HG02588 (cell line): ENCODE results near the gene SLC51B.
"Not testable (repeated sequence)": the region's sequence is repeated elsewhere in the genome, so short reads cannot be mapped to it uniquely, and the experiment has no call there.

ENCODE experiments used
- ATAC-seq: cut with Tn5 transposase; IDR thresholded peaks from one replicate; pipeline ENCODE4 v1.9.1; 2021; ENCODE audit warnings: mild to moderate bottlenecking, moderate library complexity; ENCODE audit not compliant: unreplicated experiment

SLC51B gene

DNA sequence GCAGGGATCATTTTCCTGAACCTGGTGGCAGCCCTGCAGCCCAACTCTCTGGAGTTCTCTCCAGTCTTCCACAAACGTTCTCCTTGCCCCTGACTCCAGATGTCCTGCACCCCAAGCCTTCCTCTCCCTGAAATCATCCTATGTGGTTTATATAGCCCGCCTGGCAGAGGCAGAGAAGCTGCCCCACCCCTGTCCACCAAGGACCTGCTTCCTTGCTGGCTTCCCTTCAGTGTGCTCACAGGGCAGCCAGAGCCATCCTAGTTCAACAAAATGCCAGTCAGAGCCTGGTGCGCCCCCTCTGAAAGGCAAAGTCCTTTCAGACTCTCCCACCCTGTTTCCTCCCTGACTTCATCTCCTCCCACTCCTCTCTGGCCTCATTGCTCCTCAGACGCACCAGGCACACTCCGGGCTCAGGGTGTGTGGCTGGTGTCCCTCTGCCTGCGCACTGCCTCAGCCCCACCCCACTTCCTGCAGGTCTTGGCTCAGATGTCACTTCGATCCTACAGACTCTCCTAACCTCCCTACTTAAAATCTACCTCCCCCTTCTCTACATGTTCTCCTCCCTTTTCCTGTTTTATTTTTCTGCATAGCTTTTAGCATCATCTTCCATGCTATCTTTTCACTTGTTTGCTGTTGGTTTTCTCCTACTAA, 37.2 kb downstream of the SLC51B start:
- ATAC-seq = no peak

DNA sequence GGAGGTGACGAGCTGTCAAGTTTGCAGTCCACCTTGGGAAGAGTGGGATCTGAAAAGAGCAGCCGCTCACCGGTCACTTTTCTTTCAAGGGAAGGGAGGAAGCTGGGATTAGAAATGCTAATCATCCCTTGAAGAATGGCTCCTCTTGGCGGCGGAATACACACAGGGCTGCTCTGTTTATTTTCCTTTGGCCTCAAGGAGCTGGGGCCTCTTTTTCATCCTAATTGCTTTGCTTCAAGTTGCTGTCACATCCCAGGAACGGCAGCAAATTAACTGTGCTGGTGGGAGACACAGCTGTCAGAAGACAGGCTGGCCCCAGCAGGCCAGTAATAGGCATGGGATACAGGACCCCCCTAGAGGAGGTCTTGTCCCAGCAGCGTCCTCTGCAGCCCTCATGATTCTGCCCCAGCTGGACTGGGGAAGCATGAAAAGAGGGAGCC, 38.1 kb downstream of the SLC51B start:
- ATAC-seq = no peak

DNA sequence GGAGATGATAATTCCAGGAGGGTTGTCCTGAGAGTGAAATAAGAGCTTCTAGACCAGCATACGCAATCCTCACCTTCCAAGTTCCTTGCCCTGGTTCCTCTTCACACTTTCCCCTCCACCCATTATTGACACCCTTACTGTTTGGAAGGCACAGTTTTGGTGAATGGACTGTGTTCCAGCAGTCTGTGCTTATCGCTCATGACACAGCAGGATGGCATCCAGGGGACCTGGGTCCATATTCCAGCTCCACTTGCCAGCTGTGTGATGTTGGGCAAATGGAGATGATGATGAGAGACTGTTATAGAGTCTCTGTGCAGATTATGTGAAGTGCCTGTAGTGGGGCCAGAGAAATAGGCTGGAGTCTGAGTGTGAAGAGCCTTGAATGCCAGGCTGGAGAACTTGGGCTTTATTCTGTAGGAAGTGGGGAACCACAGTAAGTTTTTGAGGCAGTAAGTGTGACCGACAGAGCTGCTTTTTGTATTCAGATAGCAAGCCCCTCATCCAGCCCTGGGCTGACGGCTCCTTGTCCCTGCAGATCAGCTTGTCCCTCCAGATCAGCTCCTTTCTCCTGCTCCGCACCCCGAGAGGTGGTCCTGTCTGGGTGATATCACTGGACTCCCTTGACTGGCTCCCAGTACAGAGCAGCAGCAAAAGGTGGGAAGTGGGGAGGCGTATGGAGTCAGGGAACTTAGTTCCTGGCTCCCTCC, 39.5 kb downstream of the SLC51B start:
- no peak for ATAC-seq

DNA sequence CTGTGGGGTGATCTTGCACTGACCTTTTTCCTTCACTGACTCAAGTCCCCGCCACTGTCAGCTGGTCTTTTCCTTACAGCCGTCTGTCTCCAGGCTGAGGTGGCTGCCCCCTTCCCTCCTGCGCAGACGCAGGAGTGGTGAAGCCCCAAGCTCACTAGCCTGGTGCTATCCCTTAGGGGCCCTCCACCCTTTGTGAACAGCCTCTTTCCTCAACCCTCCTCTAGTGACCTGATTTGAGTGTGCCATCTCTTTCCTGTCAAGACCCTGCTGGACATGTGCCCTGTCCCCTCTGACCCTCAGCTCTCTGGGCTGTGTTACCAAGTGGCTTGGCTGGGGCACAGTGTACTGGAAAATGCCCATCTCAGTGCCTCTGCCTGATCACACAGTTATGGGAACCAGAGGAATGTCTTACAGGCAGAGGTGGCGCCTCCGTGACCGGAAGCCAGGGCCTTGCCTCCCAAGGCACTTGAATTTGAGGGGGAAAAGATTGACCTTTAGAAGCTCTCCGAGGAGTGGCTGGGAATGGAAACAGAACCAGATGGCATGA, 40.1 kb downstream of the SLC51B start:
- ATAC-seq = no peak

DNA sequence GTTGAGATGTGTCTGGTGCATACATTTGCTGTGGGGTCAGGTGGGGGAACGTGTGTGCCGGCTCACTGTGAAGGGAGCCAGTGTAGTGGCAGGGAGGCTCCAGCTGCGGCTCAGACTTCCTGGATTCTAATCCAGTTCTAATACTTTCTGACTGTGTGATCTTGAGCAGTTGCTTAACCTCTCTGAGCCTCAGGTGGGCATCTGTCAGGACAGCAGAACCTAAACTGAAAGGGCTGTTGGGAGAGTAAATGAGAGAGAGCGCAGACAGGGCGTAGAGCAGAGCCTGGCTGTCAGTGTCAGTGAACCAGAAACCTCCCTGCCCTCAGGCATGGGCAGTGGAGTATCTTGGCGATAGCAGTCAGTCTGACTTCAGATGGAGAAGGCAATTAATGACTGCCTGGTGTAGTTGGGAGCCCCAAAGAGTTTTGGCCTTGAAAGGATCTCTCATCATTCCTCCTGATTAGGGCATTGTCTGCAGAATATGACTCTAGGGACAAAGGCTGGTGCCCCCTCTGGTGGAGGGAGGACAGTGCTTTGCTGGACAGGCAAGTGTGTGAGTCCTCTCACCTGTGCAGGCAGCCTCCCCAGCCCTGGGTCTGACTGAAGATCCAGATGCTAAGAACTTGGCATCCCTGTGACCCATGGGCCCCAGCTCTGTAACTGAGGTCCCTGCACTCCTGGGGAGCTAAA, 40.9 kb downstream of the SLC51B start:
- ATAC-seq = no peak

DNA sequence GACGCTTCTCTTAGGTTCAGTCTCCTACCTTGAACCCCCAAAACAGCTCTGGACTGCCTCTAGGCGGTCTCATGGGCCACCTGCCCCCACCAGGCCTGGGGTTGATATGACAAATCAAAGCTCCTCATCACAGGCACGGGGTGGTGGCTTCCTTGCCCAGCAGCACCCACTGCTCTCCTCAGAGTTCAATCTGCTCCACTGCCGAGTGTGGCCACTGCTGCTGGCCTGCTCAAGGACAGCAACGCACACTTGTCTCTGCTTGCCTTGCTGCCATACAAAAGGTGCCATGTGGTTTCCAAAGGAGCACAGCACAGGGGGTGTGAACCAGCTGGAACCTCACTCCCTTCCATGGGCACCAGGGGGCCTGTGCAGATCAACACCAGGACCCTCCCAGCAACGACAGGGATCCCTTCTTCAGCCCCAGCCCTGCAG, 41.5 kb downstream of the SLC51B start:
- no peak for ATAC-seq

DNA sequence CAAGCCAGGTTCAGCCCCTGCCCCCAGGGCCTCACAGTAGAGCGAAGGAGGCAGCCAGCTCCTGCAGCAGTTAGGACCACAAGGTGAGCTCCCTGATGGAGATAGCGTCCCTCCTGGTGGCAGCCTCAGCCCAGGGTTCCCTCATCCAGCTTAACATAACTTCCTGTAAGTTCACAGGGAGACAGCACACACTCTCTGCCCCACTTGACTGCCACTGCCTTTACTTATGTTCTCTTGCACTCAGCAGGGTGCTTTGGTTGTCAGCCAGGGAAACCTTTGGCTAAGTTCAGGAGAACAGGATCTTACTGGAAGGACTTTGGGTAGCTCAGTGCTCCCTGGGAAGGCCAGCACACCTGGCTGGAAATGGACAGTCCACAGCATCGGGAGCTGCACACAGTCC, 42.2 kb downstream of the SLC51B start:
- ATAC-seq = no peak

DNA sequence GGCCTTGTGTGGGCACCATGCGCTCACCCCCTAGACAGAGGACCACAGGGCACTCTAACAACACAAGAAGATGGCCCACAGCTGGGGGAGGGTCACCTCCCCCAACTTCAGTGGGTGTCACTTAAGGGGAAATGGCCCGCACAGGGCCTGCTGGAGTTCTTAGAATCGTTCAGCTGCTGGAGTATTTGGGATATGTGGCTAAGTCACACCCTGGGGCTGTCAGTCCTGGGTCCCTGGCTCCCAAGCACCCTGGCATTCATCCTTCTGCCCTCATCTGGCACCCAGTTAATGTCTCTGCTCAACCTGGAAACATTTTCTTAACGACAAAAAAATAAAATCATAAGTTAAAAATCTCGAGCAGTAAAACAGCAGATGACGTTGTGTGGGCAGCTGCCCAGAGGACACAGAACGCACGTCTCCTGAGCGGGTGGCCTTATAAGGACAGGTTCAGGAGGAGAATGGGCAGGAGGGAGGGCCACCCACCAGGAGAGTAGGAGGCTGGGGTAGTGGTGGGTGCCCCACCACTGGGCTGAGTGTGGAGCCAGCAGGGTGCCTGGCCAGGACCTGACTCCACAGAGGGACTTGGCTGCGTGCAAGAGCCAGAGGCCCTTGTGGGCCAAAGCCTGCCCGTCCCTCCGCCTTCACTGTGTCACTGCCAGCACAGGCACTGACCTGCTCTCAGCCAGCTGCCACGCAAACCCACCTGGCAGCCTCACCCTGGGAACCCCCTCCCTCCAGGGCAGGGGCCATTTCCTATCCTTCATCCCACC, 42.9 kb downstream of the SLC51B start:
- ATAC-seq = no peak

DNA sequence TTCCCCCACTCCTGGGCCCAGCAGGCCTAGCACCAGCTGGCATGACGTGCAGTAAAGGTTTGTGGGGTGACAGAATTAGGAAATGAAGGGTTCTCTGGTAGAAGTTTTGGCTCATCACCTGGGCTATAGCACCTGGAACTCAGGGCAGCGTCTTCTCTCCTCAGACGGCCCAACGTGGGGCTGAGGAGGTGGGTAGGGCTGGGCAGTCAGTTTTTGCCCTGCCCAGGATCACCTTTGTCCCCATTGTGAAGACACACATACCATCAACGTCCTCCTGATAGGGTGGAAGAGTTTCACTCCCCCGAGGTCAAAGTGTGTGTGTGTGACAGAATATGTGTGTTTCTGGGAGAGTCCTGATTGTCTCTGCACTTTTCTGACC, 43.4 kb downstream of the SLC51B start:
- no peak for ATAC-seq

DNA sequence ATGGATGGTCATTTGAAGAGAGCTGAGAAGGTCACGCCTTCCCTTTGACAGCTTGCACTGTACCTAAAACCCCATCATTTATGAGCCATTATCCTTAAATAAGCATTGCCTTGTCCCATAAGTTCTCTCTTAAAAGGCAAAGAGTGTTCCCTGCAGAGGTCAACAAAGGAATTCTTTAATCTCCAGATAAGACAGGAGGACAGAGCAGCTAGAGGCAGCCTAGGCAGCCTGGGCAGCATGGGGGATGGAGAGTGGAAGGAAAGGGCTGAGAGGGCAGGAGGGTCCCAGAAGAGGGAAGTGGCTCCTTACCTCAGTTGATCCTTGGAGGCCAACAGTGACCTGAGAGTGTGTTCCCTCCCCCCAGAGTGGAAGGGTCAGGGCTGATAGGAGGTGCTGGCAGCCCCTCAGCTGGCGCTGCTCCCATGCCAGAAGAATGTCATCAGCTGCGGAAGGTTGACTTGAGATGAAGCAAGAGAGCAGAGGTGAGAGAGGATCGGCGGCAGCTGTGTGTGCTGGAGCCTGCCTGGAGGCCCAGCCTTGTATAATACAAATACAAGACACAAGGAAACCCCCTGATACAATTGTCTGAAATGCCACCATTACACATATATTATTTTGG, 44.1 kb downstream of the SLC51B start:
- ATAC-seq = no peak

DNA sequence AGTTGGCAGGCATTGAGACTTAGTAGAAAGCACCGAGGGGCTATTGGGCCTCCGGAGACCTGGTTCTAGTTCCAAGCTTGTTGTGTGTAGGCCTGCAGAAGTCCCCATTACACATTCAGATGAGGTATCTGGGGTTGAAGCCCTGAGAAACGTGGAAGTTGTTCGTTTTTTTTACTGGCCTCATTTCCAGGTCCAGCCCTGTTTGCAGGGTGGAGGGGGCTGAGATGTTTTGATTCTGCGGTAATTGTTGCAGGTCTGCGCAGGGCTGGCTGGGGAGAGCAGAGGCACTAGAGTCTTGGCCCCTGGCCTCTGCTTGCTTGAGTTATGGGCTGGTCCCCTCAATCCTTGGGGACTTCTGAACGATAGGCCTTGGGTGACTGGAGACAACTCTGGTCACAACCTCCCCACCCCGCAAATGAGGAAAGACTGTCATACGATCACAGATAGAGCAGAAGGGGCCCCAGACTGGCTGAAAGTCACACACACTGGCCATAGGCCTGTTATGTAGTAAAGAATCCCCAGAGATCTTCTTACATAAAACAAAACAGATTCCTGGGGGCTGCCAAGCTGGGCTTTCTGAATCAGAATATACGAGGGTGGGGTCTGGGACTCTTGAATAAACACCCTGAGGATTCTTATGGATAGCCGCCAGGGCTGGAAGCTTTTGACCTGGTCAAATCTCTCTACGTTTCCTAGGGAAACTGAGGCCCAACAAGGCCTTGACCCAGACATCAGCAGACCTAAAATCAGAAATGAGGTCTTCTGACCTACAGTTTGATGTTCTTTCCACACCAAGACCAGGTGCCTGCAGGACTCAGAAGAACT, 47.0 kb downstream of the SLC51B start:
- ATAC-seq = no peak

DNA sequence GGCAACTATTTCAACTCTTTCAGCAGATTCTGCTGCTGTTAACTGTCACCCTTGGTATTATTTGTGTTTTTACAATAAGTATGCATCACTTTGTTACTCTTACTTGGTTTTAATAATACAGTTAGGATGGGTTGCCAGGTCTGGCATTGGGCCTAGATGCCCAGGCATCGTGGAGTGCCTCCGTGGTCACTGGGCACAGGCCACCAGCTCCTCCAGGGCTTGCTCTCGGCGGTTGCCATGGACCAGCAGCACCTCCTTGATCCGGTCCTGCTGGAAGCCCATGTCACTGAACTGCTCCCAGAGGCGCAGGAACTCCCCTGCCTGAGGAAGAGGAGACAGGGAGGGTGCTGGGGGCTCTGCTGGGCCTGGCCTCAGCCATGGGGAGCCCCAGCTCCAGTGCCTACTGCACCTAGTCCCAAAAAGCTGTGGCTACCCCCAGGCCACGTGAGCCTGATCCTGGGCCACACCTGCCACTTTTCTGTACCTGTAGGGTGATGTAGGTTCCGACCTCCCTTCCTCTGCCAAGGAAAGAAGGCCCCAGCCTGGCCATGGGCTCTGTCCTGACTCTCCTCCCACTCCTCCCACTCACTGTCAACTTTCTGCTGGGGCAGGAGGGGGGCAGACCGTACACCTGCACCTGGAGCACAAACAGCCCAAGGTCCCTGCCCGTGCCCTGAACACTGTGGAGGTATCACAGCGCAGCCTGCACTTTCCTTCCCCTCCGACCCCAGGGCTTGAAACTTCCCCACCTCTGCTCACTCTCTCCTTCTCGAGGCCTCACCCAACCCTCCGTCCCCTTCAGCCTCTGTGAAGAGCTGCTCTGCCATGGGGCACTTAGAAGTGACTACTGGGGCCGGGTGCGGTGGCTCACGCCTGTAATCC, 48.0 kb downstream of the SLC51B start:
- no peak for ATAC-seq

DNA sequence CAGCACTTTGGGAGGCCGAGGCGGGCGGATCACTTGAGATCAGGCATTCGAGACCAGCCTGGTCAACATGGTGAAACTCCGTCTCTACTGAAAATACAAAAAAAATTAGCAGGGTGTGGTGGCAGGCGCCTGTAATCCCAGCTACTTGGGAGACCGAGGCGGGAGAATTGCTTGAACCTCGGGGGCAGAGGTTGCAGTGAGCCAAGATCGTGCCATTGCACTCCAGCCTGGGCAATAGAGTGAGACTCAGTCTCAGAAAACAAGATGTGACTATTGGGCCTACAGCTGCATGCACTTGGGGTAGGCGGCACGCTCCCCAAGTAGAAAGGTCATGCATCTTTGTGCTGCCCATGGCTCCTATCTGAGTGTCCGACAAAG, 48.6 kb downstream of the SLC51B start:
- not testable (repeated sequence) for ATAC-seq

DNA sequence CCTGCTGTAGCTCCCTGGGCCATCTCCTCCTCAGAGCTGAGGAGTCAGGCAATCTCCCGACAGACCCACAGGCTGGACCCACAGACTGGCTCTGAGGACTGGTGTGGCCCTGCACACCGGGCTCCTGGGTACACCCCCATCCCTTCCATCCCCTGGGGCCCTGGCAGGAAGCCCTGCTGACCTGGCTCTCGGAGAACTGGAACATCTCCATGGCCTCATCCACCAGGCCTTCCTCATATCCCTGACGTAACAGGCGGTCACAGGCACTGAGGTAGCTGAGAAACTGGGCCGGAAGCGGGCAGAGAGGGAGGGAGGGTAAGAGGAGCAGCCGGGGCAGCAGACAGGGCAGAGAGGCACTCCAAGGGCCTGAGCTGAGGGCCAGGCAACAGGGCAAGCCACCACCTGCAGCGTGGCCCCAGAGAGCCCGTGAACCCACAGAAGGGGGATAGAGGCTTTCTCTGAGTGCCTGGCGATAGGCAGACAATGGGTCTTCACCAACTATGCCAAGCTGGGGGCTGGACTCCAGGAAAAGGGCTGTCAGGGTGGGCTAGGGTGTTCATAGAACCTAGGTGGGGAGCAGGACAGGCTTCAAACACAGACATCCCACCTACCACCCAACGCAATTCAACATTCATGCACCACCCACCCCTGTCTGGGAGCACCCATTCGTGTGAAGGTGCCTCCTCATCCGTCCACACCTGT, 49.3 kb downstream of the SLC51B start:
- no peak for ATAC-seq

DNA sequence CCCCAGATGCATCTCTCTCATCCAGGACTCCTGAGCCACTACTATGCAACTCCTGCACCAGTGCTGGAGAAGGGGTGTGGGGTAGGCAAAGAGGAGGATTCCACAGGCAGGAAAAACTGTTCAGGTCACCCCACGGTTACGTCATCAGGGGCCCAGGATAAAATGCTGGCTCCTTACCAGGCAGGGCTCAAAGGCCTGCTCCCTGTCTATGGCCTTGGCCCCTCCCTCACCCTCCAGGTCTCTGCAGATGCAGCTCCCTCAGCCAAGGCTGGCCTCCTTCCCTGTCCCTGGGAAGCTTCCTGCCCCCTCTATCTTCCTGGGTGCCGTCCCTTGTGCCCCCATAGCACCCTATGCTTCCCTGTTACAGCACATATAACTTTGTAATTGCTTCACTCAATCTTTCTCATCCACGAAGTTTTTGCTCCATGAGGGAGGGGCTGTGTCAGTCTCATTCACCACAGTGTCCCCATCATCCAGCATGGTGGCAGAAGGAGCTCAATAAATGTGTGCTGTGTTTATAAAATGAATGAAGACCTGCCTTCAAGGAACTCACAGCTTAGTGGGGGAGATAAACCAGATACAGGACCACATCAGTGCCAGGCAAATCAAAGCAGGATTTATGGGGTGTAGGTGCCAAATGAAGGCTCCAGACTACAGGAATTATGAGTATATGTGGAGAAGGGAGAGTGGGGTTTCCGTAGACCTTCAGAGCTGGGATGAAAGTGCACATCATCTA, 50.0 kb downstream of the SLC51B start:
- ATAC-seq = no peak

DNA sequence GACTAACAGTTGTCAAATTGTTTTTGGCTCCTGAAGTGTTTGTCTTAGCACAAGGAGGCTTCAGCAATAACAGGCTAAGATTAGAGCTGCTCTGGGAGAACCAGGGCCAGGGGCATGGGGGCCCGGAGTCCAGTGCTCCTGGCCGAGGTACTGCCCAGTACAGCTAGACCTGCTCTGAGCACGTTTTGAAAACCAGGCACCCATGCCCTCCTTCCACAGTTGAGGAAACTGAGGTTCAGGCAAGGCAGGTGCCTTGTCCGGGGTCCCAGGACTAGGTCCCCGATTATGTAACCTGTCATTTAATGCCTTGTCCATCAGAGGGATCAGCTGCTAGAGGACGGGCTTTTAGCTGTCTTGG, 50.5 kb downstream of the SLC51B start:
- ATAC-seq = no peak

DNA sequence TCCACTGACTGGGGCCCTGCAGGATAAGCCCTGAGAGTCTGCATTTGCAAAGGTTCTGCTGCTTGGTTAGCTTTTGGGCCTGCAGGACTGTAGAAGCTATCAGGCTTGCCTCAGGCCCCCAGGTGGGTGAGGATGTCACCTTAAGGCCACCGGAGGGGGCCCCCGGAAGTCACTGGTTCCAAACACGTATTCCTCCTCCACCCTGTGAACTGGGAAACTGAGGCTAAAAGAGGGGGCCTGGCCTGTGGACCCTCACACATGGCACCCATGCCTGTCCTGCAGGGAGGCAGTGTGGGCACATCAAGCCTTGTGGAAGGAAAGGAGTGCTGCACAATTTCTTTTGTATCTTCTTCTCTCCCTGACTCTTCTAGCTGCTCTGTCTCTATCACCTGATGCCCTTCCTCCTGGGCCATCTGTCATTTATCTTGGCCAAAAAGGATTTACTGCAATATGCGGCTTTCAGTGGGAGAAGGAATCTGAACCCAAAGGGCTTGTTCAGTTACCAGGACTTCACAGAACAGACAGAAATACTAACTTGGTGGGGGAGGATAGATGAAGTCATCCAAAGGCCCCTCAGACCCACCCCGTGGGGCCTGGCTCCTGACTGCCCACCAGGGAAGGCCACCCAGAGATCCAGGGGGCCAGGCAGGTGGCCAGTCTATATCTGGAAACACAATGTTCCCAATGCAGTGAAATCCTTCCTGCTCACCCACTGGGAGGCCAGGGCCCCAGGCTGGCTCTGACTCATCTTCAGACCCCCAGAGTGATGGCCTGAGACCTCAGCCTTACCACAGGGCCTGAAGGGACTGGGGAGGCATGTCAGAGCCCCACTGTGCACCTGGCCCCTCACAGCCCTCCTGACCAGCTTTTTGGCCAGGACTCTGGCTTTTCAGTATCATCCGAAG, 51.5 kb downstream of the SLC51B start:
- no peak for ATAC-seq
